Epithelial cell of esophagus (primary cell): ENCODE data around the gene MYO16.

Experiments used
- DNase-seq: peaks from one replicate; pipeline ENCODE4 v3.0.0; 2010; ENCODE audit warnings: low read depth
- H3K4me3 ChIP-seq: 2 replicates; pipeline ENCODE4 v1.5.1; 2011; ENCODE audit warnings: mild to moderate bottlenecking, low read length, control low read depth
- TF ChIP-seq, protein P1 (sequence below): IDR thresholded peaks from 2 replicates; pipeline ENCODE4 v1.5.1; 2011; ENCODE audit warnings: low read depth, mild to moderate bottlenecking, low read length, control low read depth, inconsistent platforms; ENCODE audit not compliant: insufficient read depth; ENCODE audit errors: missing control alignments

MYO16 gene

GRCh38 chr13:108944760-108945159 lies 315.3 kb downstream of the MYO16 start:
- H3K4me3 ChIP-seq, result no peak overlapping the region
- TF ChIP-seq, protein P1, sequence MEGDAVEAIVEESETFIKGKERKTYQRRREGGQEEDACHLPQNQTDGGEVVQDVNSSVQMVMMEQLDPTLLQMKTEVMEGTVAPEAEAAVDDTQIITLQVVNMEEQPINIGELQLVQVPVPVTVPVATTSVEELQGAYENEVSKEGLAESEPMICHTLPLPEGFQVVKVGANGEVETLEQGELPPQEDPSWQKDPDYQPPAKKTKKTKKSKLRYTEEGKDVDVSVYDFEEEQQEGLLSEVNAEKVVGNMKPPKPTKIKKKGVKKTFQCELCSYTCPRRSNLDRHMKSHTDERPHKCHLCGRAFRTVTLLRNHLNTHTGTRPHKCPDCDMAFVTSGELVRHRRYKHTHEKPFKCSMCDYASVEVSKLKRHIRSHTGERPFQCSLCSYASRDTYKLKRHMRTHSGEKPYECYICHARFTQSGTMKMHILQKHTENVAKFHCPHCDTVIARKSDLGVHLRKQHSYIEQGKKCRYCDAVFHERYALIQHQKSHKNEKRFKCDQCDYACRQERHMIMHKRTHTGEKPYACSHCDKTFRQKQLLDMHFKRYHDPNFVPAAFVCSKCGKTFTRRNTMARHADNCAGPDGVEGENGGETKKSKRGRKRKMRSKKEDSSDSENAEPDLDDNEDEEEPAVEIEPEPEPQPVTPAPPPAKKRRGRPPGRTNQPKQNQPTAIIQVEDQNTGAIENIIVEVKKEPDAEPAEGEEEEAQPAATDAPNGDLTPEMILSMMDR, result no peak
- peak; percentile 88 for DNase-seq

DNA sequence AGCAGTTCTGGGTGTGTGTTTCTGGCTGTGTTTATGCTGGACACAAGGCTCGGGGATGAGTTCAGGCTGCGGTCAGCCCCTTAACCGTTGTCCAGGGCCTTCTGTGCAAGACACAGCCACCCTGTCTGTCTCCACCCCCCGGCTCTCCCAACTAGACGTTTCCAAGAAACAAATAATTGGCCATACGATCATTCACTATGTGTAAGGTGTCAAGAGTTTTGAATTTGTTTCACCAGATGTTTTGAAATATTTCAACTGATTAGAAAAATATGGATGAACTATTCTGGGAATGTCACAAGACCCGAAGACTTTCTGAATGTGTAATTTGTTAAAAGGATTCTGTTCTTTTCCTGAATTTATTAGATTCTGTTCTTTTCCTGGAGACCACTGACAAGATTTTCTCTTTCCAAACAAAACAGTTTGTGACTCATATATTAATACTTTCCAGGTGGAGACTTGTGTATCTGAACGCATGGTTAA lies 318.2 kb downstream of the MYO16 start:
- DNase-seq, result no peak
- TF ChIP-seq, protein P1, result no peak
- no peak overlapping the region for H3K4me3 ChIP-seq

GRCh38 chr13:108948251-108948671 lies 318.9 kb downstream of the MYO16 start:
- peak; percentile 81 for DNase-seq
- no peak overlapping the region for H3K4me3 ChIP-seq
- TF ChIP-seq, protein P1, result no peak

DNA sequence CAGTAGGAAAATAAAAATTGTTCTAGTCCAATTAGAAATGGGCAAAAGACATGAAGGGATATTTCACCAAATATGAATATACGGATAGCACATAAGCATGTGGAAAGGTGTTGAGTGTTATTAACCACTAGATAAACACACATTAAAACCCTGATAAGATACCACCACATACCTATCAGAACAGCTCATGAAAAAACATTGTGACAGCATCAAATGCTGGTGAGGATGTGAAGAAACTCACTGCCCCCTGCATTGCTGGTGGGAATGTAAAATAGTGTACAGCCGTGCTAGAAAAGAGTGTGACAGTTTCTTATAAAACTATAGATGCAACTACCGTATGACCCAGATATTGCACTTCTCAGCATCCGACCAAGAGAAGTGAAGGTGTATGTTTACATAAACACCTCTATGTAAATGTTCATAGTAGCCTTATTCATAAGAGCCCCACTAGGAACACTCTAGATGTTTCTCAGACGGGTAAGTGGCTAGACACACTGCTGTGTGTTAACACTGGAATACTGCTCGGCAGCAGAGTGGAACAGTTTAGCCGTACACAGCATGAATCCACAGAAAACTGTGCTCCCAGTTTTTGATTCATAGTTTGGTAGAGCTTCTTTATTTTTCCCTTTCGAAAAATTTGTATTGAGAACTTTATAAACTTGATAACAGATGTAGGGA lies 321.1 kb downstream of the MYO16 start:
- no peak overlapping the region for H3K4me3 ChIP-seq
- TF ChIP-seq, protein P1, result no peak
- DNase-seq, result no peak

GRCh38 chr13:108955741-108956140 lies 326.3 kb downstream of the MYO16 start:
- TF ChIP-seq, protein P1, result no peak
- DNase-seq, result no peak
- H3K4me3 ChIP-seq, result no peak overlapping the region

DNA sequence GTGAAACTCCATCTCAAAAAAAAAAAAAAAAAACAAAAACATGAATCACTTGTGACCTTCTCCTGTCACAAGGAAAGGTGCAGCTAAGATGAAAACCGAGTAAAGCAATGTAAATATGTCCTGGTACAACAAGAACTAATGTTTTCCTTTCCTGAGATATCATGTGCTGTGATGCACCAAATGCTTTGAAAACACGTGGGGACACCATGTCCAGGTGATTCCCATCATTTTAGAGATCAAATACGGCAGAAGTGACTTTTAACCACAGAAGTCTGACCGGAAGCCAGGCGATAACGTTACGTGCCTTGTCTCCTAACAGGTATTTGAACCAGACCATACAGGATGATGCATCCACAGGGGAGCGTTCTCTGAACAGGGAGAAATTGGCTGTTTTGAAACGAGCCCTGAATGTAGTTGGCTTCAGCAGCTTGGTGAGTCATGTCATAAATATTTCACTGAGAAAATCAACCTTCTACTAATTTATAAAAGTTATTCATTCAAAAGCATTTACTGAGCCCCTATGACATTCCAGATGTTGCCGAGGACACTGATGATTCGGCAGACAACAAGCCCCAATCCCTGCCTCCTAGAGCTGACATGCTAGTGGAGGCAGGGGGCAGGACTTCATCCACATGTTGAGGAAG lies 328.1 kb downstream of the MYO16 start:
- H3K4me3 ChIP-seq, result no peak overlapping the region
- peak; percentile 89 for DNase-seq
- TF ChIP-seq, protein P1, result peak; percentile 19
